SK-N-SH (cell line): ENCODE measurements around the gene RMI1. TPM values are rescaled to one million over a fixed set of nuclear protein-coding genes. Genes with fewer than 3 reads are reported as not detected.
A peak's percentile ranks its signal among the peaks of the same experiment; 100 is the strongest.

Experiments used
- CTCF ChIA-PET: fragments of 300-600, 350-600 bp; formaldehyde crosslinking; extraction: SDS; loops from one replicate; lab custom pipeline; 2021; lab: Yijun Ruan, JAX
- POLR2A ChIA-PET: fragments of 350-600 bp; sonication (Branson Sonifier 250); formaldehyde crosslinking; extraction: SDS; loops from one replicate; lab custom pipeline; 2020; ENCODE audit warnings: antibody characterized with exemption, inconsistent platforms; lab: Yijun Ruan, JAX
- DNase-seq: peaks from one replicate; pipeline ENCODE4 v3.0.0; 2012
- H2AFZ ChIP-seq: fragments of 200-600 bp; sonication (generic); 2 replicates; pipeline ENCODE4 v1.8.1; 2016; ENCODE audit warnings: antibody characterized with exemption, mild to moderate bottlenecking, low read depth
- H3F3A ChIP-seq: fragments of 200-600 bp; sonication (generic); replicated peaks from 2 replicates; pipeline ENCODE3; 2016; ENCODE audit warnings: antibody characterized with exemption, mild to moderate bottlenecking; ENCODE audit not compliant: insufficient read depth
- H3K27ac ChIP-seq, 2 experiments: fragments of 200-500 bp in 1 of 2; fragments of 200-600 bp in 1 of 2; sonication (Bioruptor generic) in 1 of 2; sonication (generic), shearing (Covaris generic) in 1 of 2; 2 replicates each; pipeline versions ENCODE4 v1.5.1 to v1.6.1; 2014 to 2016; ENCODE audit warnings: low read depth in 2 of 2, inconsistent platforms in 1 of 2, low read length in 1 of 2, mild to moderate bottlenecking in 1 of 2, mixed read lengths in 1 of 2
- H3K27me3 ChIP-seq: fragments of 200-600 bp; sonication (generic), shearing (Covaris generic); 2 replicates; pipeline ENCODE4 v1.6.1; 2016; ENCODE audit warnings: mixed run types; ENCODE audit not compliant: insufficient read depth
- H3K36me3 ChIP-seq, 2 experiments: fragments of 200-500 bp in 1 of 2; fragments of 200-600 bp in 1 of 2; sonication (Bioruptor generic) in 1 of 2; sonication (generic) in 1 of 2; replicated peaks in 1 of 2; 2 replicates each; pipeline versions ENCODE3 to v1.5.1; 2014 to 2016; ENCODE audit warnings: low read length in 1 of 2, mild to moderate bottlenecking in 1 of 2; ENCODE audit not compliant: insufficient read depth in 2 of 2, control insufficient read depth in 1 of 2
- H3K4me1 ChIP-seq, 2 experiments: fragments of 200-500 bp in 1 of 2; fragments of 200-600 bp in 1 of 2; sonication (Bioruptor generic) in 1 of 2; sonication (generic), shearing (Covaris generic) in 1 of 2; 2 replicates each; pipeline versions ENCODE4 v1.5.1 to v1.6.1; 2014 to 2016; ENCODE audit warnings: low read depth in 1 of 2, low read length in 1 of 2, mixed run types in 1 of 2; ENCODE audit not compliant: insufficient read depth in 2 of 2, control insufficient read depth in 1 of 2
- H3K4me2 ChIP-seq: fragments of 200-600 bp; sonication (generic), shearing (Covaris generic); 2 replicates; pipeline ENCODE4 v1.6.1; 2017; ENCODE audit warnings: mixed run types
- H3K4me3 ChIP-seq, 2 experiments: fragments of 200-500 bp in 1 of 2; fragments of 200-600 bp in 1 of 2; sonication (Bioruptor generic) in 1 of 2; sonication (generic), shearing (Covaris generic) in 1 of 2; 2 replicates each; pipeline versions ENCODE4 v1.5.1 to v1.8.1; 2014 to 2016; ENCODE audit warnings: low read depth in 2 of 2, inconsistent platforms in 1 of 2, low read length in 1 of 2, mild to moderate bottlenecking in 1 of 2, mixed read lengths in 1 of 2, moderate library complexity in 1 of 2
- H3K79me2 ChIP-seq: fragments of 200-600 bp; sonication (generic); 2 replicates; pipeline ENCODE4 v1.8.1; 2017; ENCODE audit warnings: mild to moderate bottlenecking; ENCODE audit not compliant: insufficient read depth
- H3K9ac ChIP-seq: fragments of 200-600 bp; sonication (generic); 2 replicates; pipeline ENCODE4 v1.6.1; 2017; ENCODE audit warnings: mixed run types
- H3K9me2 ChIP-seq: fragments of 200-600 bp; sonication (generic); 2 replicates; pipeline ENCODE4 v1.6.1; 2017; ENCODE audit warnings: mixed run types
- H3K9me3 ChIP-seq: fragments of 200-600 bp; sonication (generic); 2 replicates; pipeline ENCODE4 v1.6.1; 2017; ENCODE audit warnings: mixed run types, mild to moderate bottlenecking, moderate library complexity
- H4K20me1 ChIP-seq: fragments of 200-600 bp; sonication (generic); 2 replicates; pipeline ENCODE4 v1.6.1; 2017; ENCODE audit warnings: mild to moderate bottlenecking, mixed run types; ENCODE audit not compliant: insufficient read depth
- CHD2 ChIP-seq: fragments of 150-350 bp; IDR thresholded peaks from 2 replicates; pipeline ENCODE4 v1.6.1; 2018; ENCODE audit warnings: low read length; ENCODE audit not compliant: partially characterized antibody
- ELF1 ChIP-seq: IDR thresholded peaks from 2 replicates; pipeline ENCODE4 v1.4.0; 2012
- EZH2phosphoT487 ChIP-seq: fragments of 200-600 bp; sonication (generic); IDR thresholded peaks from 2 replicates; pipeline ENCODE4 v1.6.1; 2017; ENCODE audit warnings: low read depth, mixed run types, mild to moderate bottlenecking, antibody characterized with exemption, moderate library complexity, borderline replicate concordance
- FOSL2 ChIP-seq: IDR thresholded peaks from 2 replicates; pipeline ENCODE4 v1.4.0; 2012; ENCODE audit warnings: low read depth, mild to moderate bottlenecking, moderate library complexity, borderline replicate concordance
- FOXJ3 ChIP-seq: sonication (generic); formaldehyde crosslinking; IDR thresholded peaks from 2 replicates; pipeline ENCODE4 v1.5.1; 2020; ENCODE audit warnings: mild to moderate bottlenecking, missing genetic modification reagents
- GABPA ChIP-seq: IDR thresholded peaks from 2 replicates; pipeline ENCODE4 v1.4.0; 2012; ENCODE audit warnings: low read depth, mild to moderate bottlenecking
- GATA2 ChIP-seq: sonication (generic); formaldehyde crosslinking; IDR thresholded peaks from 2 replicates; pipeline ENCODE4 v1.5.0; 2020; ENCODE audit warnings: mild to moderate bottlenecking, missing genetic modification reagents
- IRF3 ChIP-seq: fragments of 150-350 bp; IDR thresholded peaks from 2 replicates; pipeline ENCODE4 v1.6.1; 2016; ENCODE audit warnings: mild to moderate bottlenecking, low read depth, low read length
- JUND ChIP-seq: IDR thresholded peaks from 2 replicates; pipeline ENCODE4 v1.4.0; 2012
- MAX ChIP-seq: IDR thresholded peaks from 2 replicates; pipeline ENCODE4 v1.4.0; 2012; ENCODE audit warnings: low read depth
- MEF2A ChIP-seq: IDR thresholded peaks from 2 replicates; pipeline ENCODE4 v1.4.0; 2012; ENCODE audit warnings: low read depth, borderline replicate concordance
- MXI1 ChIP-seq: IDR thresholded peaks from 2 replicates; pipeline ENCODE4 v1.6.1; 2012; ENCODE audit warnings: mild to moderate bottlenecking, low read depth, low read length, improper control_type of control experiment
- NFIC ChIP-seq: IDR thresholded peaks from 2 replicates; pipeline ENCODE4 v1.4.0; 2012; ENCODE audit warnings: borderline replicate concordance
- NRF1 ChIP-seq: IDR thresholded peaks from 2 replicates; pipeline ENCODE4 v1.6.1; 2012; ENCODE audit warnings: low read depth, mild to moderate bottlenecking, low read length
- PBX3 ChIP-seq: IDR thresholded peaks from 2 replicates; pipeline ENCODE4; 2012
- RCOR1 ChIP-seq: fragments of 150-350 bp; IDR thresholded peaks from 2 replicates; pipeline ENCODE4 v1.6.1; 2017; ENCODE audit warnings: antibody characterized with exemption, low read length
- RXRA ChIP-seq: IDR thresholded peaks from 2 replicates; pipeline ENCODE4 v1.4.0; 2012; ENCODE audit warnings: low read depth, mild to moderate bottlenecking, borderline replicate concordance
- SMC3 ChIP-seq: IDR thresholded peaks from 2 replicates; pipeline ENCODE4 v1.6.1; 2012; ENCODE audit warnings: low read depth, low read length, improper control_type of control experiment
- TAF1 ChIP-seq: IDR thresholded peaks from 2 replicates; pipeline ENCODE4 v1.6.1; 2012; ENCODE audit warnings: low read depth, mild to moderate bottlenecking, low read length, moderate library complexity, borderline replicate concordance
- TCF12 ChIP-seq: IDR thresholded peaks from 2 replicates; pipeline ENCODE4 v1.4.0; 2012
- USF1 ChIP-seq: IDR thresholded peaks from 2 replicates; pipeline ENCODE4 v1.4.0; 2012; ENCODE audit warnings: low read depth, borderline replicate concordance
- YY1 ChIP-seq: IDR thresholded peaks from 2 replicates; pipeline ENCODE4 v1.4.0; 2012; ENCODE audit warnings: low read depth, mild to moderate bottlenecking
- WGBS: methylation state at CpG from one replicate; pipeline ENCODE4 v1.1.6; 2017; ENCODE audit warnings: low lambda C conversion rate; 5-methylcytosine and 5-hydroxymethylcytosine counted together
- polyA plus RNA-seq, 3 experiments: library from polyadenylated mRNA; depleted of rRNA; stranded (reverse); fragments of >200 nt; gene quantifications; 2 replicates each; pipeline ENCODE4 v1.2.3, GENCODE V29; 2012

RMI1 gene
- polyA plus RNA-seq, 1 of the 3 experiments (the other 2 are of a cell fraction), result 1.0 TPM

- no peak for TF ChIP-seq SMC3
- no peak for TF ChIP-seq NRF1
- no peak for TF ChIP-seq GATA2 (CRISPR knock-in tag)
- TF ChIP-seq YY1, result no peak
- no peak for TF ChIP-seq EZH2phosphoT487
- no peak for TF ChIP-seq GABPA
- no peak for TF ChIP-seq TAF1
- TF ChIP-seq CHD2, result no peak
- TF ChIP-seq NFIC, result peak; percentile 68
- peak; percentile 18; the same call in 1 of the 2 replicates for TF ChIP-seq PBX3
- TF ChIP-seq RCOR1, result no peak
- TF ChIP-seq USF1, result peak; percentile 92
- TF ChIP-seq TCF12, result no peak; the same call in 1 of the 2 replicates
- no peak for TF ChIP-seq FOXJ3
- no peak for TF ChIP-seq MEF2A
- TF ChIP-seq IRF3, result no peak
- TF ChIP-seq MXI1, result no peak
- TF ChIP-seq RXRA, result no peak
- peak; percentile 38; the same call in 1 of the 2 replicates for TF ChIP-seq MAX
Measured at GRCh38 chr9:83935276-83935935, 45.2 kb upstream of the RMI1 start (continued).

- H3K9me2 ChIP-seq, result no peaks in the 10 kb centered on the region
- no peak overlapping the region for H3K4me2 ChIP-seq
- H3F3A ChIP-seq, result peaks cover 13% of the 10 kb centered on the region
- WGBS, result 93% methylated on average over 6 of the region's 6 CpGs
- no peaks in the 10 kb centered on the region for H3K9me3 ChIP-seq
- ChIA-PET POLR2A (no interaction called here), CTCF (interaction anchor here (0.6 to 6.3 kb wide), 11 partner anchors 10 to 438 kb away, joined by 3 to 69 read pairs (median 7); no protein-coding TSS in a partner anchor)
- H3K4me1 ChIP-seq, result peaks cover 2 to 32% of the 10 kb centered on the region in 2 experiments; a peak in 2 of 4 replicates
- no peak for DNase-seq
- H3K9ac ChIP-seq, result no peak overlapping the region
- H3K27me3 ChIP-seq, result no peaks in the 10 kb centered on the region
- H2AFZ ChIP-seq, result no peak overlapping the region
- no peaks in the 10 kb centered on the region for H4K20me1 ChIP-seq
- H3K4me3 ChIP-seq, result no peak overlapping the region
- peaks cover 5 to 9% of the 10 kb centered on the region in 2 experiments for H3K36me3 ChIP-seq
- no peaks in the 10 kb centered on the region for H3K79me2 ChIP-seq
- no peak overlapping the region for H3K27ac ChIP-seq
- TF ChIP-seq JUND (no peak), ELF1 (no peak), USF1 (peak; percentile 70; the same call in 1 of the 2 replicates), MEF2A (no peak), FOSL2 (no peak), NFIC (no peak), YY1 (no peak)
Measured at GRCh38 chr9:83936523-83936922, 44.1 kb upstream of the RMI1 start.
